GM12801 (cell line): ENCODE data around the gene KIAA1755.

ENCODE experiments used
- TF ChIP-seq, protein P1 (sequence below): IDR thresholded peaks from one replicate; pipeline ENCODE4 v1.5.1; 2011; ENCODE audit warnings: control low read depth; ENCODE audit not compliant: insufficient read length; ENCODE audit errors: extremely low read depth

Gene KIAA1755

GRCh38 chr20:38178065-38178491, 82.5 kb downstream of the KIAA1755 start:
- TF ChIP-seq, protein P1, sequence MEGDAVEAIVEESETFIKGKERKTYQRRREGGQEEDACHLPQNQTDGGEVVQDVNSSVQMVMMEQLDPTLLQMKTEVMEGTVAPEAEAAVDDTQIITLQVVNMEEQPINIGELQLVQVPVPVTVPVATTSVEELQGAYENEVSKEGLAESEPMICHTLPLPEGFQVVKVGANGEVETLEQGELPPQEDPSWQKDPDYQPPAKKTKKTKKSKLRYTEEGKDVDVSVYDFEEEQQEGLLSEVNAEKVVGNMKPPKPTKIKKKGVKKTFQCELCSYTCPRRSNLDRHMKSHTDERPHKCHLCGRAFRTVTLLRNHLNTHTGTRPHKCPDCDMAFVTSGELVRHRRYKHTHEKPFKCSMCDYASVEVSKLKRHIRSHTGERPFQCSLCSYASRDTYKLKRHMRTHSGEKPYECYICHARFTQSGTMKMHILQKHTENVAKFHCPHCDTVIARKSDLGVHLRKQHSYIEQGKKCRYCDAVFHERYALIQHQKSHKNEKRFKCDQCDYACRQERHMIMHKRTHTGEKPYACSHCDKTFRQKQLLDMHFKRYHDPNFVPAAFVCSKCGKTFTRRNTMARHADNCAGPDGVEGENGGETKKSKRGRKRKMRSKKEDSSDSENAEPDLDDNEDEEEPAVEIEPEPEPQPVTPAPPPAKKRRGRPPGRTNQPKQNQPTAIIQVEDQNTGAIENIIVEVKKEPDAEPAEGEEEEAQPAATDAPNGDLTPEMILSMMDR, result no peak

DNA sequence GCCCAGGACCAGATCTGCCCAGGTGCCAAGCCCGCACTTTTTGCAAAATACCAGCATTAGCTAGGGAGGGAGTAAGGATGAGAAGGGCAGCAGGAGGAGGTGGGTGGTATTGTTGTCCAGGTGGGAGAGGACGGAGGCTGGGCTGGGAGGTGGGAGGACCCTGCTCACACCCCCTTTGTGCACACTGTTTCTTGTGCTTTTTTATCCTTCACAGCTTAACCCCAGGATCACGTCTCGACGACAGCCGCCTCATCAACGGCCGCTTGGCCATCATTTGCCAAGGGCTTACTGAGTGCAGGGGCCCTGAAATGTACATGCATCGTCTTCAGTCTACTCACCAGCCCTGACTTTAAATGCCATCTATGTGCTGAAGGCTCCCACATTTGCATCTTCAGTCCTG, 83.3 kb downstream of the KIAA1755 start:
- TF ChIP-seq, protein P1, result no peak

DNA sequence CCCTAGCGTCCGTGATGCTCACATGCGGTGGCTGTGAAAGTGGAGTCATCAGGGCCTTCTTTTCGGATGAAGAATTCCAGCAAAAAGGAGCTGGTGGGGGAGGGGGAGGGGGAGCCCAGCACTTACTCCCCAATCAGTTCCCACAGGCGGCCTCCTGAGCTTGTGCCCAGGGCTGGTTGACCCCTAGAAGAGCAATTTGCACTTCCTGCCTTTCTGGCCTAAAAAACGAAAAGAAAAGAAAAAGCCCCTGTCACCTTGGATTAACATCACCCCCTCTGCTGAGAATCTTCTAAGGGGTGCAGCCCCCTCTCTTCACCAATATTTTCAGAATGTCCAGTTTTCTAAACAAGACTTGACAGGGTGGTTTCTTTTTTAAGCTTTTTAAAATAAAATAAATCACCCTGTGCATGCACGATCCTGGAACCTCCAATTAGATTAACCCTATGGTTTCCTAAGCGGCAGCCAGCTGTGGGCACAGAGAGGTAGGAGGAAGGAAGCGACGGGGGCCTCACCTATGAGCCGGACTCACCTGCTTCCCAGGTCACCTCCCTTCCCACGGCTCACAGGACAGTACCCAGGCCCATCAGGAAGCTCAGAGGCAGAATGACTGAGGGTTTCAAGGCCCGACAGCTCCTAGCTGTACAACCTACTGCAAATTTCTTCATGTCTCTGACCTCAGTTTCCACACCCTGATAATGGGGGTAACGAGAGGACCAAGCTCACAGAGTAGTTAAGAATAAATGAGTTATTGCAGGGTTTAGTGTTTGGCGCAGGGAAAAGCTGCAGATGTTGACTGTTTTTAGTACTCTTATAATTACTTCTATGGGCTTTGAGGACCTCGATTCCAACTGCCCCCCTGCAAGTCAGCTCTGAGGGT, 85.0 kb downstream of the KIAA1755 start:
- TF ChIP-seq, protein P1, result no peak

- TF ChIP-seq, protein P1, result no peak
Observed at GRCh38 chr20:38173237-38174156, 87.0 kb downstream of the KIAA1755 start.

DNA sequence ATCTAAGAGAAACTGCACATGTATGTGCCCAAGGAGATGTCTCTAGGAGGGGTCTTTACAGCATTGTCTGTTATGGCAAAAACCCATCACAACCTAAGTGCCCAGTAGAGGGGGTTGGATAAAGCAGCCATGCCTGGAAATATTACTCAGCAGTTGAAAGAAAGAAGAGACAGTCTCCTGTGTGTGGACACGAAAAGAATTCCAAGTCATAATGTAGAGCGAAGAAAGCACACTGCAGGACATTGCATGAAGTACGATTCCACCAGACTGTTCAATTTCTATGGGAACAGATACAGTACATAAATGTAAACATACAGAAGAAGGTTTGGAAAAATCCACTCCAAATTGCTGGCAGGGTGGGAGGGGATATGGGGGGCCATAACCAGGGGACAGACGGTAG, 88.1 kb downstream of the KIAA1755 start:
- TF ChIP-seq, protein P1, result no peak

DNA sequence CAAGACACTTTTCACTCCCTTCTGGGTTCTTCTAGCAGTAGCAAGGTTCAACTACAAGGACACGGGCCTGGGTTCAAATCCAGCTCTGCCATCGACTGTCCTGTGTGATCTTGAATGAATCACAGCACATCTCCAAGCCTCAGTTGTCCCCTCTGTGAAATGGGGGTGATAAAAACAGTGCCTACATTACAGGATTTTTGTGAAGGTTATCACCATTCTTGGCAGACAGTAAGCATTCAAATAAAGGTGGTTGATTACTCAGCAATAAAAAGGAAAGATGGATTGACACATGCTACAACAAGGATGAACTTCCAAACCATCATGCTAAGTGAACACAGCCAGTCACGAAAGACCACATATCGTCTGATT, 88.9 kb downstream of the KIAA1755 start:
- TF ChIP-seq, protein P1, result no peak
